Measurements from ENCODE around the gene GALNT18.
A peak's percentile ranks its signal among the peaks of the same experiment; 100 is the strongest.

GALNT18 gene

DNA sequence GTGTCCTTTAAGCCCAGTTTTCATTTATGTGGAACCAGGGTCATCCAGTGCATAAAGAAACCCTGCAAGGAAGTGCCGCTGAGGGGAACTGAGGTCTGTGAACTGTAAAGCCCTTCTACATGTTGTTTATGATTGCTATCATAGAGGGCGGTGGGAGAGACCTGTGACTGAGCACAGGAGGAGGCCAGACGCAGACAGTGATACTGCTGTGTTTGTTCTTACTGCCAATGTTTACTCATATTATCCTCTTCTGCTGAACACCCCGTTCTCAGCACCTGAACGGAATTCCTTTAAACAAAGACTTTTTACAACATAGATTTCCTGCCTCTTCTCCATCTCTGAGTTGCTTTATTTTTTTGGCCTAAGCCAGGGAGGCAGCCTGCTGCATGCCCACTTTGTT lies 967 bp upstream of the GALNT18 start:
- DNase-seq = peak; percentile 7

DNA sequence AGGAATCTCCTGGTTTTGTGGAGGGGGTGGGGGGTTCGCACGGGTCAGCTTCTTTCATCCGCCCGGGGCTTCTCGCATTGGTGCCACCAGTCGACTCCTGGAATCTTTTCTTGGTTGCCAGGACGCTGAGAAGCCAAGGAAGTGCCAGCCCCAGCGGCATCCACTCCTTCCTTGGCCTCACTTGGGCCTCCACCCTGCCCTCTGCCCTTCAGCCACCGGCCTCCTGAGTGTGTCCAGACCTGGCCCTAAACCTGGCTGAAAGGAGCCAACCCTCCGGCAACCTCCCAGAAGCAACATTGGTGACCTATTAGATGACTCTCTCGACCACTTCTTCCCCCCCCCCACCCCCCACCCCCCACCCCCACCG lies 518 bp upstream of the GALNT18 start:
- no peak for DNase-seq

DNA sequence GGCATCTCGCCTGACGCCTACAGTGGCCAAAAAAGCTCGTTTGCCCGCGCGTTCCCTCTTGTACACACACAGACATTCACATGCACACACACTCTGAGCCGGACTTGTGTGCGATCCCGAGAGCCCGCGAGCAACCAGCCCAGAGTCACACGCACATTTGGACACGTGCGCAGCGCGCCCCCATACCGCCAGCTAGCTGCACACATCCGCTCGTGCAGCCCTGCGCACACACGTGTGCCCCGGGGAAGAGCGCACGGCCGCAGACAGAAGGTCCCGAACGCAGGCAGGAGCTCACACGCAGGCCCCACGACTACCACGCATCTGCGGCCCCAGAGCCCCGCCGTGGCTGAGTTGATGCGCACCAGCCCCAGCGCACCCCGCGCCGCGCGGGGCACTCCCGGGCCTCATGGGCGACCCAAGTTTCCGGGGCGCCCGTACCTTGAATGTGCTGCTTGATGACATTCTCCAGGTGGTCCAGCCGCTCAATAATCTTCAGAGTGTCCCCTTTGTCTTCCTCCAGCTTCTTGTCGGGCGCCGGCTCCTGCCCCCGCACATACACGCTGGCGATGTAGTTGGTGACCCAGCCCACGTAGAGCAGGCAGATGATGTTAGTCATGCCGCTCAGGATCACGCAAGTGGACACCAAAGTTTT lies 758 bp downstream of the GALNT18 start:
- DNase-seq = no peak

DNA sequence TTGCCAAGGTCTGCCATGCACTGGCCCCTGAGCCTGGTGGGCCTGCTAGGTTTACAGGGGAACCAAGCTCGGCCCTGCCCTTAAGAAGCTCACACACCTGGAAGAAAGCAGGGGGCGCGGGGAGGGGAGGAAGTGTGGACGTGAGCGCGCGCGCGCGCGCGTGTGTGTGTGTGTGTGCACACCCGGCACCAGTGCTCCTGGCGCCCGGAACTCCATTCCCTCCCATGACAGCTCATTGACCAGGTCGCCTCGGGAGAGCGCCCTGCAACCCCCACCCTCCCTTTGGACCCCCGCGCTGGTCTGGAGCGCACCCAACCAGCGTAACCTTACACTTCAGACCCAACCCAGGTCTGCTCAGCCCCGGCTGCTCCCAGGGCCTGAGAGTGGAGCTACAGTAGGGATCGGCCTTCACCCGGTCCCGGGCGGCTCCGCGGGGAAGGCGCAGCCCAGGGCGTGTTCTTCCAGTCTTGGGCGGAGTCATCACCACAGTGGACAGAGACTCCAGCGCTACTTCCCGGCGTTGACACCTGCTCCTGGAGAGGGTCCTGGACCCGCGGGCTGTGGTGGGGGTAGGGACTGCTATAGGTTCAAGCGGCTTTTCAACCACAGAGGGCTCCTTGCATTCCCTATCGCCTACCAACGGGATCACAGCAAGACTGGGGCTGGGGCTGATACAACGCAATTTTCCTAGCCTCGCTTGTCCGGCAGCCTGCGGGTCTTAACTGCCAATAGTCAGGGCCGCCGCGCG lies 1.5 kb downstream of the GALNT18 start:
- peak; percentile 65 for DNase-seq

DNA sequence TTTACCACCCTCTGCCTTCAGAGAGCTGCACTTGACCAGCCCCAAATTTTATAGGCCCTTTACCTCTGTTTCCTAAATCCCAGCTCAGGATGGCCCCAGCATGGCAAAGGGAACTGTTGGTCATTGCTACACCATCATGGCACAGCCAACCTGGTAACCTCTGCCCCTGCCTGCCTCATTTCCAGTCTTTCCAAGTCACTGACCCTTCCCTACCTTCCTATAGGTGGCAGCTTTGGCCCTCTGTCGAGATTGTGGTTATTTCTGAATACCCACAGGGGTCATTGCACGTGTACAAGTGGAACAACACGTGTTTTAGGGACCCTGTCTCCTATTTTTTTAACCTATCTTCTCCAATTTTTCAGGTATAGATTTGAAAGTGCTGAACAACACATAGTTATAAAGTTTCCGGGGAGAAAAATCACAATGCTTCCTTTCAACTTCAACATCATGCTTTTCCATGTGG lies 2.8 kb downstream of the GALNT18 start:
- DNase-seq = no peak

DNA sequence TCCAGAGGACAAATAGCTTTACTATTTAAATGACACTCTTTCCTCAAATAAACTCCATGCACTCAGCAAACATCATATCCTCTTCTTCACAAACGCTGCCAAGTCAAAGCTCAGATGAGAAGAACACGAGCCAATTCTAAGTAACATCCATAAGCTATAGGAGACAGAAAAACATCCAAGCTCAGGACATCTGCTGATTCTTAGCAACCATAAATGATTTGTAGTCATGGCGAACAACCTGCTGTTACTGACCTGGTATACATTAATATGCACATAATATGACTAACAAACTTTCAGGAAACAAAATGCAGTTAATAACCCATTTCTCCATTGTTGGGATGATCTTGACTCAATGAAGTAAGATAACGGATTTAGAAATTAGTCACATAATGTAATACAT lies 6.7 kb downstream of the GALNT18 start:
- no peak for DNase-seq

DNA sequence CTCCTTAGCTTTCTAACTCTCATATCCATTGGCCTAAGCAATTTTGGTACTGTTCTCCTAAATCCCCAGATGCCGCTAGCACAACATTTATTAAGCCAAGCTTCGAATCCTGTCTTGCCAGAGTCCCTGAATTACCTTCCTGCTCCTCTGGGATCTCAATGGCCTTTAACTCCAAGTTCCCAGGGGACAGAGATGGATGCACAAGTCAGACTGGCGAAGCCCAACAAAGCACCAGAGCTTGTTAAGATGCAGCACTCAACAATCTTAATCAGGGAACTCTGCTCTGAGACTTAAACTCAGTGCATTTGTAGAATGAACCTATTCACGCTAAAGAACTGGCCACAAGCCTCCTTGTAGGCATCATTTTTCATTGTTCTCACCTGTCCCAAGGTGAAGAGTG lies 9.4 kb downstream of the GALNT18 start:
- DNase-seq = no peak

DNA sequence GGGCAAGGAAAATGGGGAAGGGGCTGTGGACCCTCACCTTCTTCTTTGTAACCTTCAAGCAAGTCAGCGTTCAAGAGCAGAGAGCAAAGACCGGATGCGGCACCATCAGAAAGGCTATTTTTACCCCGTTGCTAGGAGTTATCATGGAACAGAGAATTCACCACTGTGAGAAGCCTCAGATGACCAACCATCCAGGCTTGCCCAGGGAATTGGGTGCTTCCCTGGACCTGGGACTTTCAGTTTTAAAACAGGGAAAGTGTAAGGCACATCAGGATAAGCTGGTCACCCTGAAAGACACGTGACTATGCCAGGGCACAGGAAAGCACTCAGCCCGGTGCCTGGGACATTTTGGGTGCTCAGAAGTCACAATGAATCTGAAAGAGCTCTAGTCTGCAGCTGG lies 10.4 kb downstream of the GALNT18 start:
- no peak for DNase-seq

DNA sequence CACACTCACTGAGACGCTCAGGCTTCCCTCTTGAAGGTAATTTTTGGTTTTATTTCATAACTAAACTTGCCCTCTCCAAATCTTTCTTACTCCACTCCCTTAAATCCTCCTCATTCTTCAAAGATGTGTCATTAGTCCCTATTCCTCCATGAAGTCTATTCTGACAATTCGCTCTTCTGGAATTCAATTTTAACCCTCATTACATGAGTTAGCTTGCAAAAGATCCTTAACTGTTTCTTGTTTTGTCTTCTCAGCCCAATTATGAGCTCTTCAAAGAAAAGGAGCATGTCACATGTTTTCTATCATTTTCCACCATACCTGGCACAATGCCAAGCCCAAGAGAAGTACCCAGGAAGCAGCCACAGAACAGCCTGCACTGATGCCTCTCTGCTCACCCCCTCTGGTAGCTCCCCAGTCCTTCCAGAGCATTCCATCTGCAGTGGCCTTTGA lies 13.0 kb downstream of the GALNT18 start:
- peak; percentile 13 for DNase-seq

DNA sequence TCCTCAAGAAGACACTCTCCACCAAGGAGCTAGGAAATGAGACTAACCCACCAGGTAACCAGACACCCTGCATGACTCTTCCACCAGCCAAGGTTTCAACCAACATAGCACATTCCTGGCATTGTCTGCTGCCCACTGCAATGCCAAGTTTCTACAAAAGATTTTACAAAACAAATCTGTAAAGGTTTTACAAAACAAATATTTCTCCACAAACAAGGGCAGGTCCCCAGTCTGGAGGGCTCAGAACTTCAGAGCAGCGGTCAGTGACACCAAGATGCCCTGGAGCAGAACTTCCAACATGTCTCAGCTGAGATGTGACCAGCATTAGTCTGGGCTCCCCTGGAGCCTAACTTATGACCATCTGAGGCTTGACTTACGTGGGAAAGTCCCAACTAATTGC lies 14.0 kb downstream of the GALNT18 start:
- no peak for DNase-seq

DNA sequence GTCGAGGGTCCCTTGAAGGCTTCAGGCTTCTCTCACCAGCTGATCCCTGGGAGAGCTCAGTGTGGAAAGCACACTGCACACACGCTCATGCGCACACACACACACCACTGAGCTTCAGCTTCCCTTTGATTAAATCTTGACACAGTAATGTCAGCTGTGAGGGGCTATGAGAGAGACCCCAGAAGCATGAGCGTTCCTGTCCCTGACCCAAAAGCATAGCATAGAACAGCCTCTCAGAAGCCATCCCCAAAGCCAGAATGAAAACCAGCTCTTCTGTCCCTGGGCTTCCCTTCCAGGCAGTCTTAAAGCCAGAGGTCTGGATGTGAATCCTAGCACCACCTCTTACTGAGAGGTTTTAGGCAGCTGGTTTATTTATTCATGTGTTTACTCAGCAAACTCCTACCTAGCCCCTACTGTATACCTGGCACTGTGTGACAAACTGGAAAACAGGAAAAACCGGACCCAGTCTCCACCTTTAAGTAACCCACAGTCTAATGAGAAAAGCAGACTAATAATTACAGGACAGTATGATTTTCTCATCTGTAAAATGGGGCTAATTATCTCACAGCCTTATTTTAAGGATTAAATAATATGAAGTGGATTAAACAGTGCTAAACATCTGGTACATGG lies 15.9 kb downstream of the GALNT18 start:
- DNase-seq = peak; percentile 58

DNA sequence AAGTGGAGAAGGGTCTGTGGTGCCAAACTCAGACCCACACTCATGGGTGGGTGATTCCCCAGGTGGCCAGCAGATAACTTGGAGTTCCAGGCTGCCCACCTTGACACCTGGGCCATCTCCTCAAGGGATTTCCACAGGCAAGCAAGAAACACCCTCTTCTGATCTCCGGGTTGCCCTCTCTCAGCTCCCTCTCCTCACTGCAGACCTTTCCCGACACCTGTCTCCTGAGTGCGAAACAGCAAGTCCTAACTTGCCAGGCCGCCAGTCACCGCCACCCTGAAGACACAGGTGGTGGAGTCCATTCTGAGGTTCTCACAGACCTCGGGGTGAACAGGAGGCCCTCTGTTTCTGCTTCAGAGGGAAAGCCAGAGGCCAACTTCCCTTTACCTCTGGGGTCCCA lies 16.6 kb downstream of the GALNT18 start:
- DNase-seq = no peak

DNA sequence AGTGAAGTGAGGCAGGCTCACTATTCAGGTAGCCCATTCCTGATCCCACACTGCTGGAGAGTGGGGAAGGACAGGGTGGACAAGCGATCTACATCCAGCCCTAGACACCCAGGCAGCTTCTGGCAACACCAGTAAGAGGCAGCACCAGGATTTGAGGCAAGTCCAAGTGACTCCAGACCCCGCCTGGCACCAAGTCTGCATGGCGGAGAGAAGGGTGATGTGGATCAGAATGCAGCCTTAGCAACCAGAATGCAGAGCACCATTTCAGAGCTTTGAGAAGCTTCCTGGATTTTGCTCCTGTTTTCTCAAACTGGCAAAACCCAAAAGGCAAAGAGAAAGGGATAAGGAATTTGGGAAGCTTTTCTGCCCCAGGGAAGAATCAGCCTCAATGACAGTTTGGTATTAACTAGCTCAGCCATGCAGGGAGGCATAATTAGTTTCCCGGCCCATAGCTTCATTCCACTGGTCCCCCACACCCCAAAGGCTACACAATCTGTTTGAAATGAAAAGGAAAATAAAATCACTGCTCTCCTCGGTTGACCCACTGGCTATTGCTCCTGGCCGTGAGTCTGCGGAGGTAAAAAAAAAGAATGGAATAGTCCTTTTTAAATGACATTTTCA lies 17.3 kb downstream of the GALNT18 start:
- DNase-seq = no peak

DNA sequence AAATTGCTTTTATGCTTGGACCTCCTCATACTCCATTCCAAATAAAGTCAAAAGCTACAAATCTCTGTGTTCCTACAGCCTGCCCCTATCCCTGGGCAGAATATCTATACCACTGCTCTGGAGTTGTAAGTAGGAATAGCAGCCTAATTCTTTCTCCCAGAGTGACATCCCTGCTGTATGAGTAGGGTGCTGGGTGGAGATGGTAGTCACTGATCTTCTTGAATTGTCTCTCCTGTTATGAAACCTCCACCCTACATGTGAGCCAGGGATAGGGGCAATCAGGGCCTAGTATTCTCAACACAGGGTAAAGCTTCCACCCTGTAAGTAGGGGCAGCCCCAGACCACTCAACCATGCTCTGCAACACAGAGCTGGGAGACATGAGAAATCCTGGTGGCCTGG lies 19.8 kb downstream of the GALNT18 start:
- no peak for DNase-seq

DNA sequence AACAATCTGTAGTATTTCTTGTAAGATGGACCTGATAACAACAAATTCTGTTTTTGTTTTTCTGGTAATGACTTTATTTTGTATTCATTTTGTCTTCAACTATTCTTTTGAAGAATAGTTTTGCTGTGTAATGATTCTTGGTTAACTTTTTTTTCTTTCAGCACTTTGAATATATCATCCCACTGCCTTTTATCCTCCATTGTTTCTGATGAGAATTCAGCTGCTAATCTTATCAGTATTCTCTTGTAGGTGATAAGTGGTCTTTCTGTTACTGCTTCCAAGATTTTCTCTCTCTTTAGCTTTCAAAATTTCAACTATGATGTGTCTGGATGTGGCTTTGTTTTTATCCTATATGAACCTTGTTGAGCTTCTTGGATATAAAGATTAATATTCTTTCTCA lies 21.5 kb downstream of the GALNT18 start:
- DNase-seq = no peak

DNA sequence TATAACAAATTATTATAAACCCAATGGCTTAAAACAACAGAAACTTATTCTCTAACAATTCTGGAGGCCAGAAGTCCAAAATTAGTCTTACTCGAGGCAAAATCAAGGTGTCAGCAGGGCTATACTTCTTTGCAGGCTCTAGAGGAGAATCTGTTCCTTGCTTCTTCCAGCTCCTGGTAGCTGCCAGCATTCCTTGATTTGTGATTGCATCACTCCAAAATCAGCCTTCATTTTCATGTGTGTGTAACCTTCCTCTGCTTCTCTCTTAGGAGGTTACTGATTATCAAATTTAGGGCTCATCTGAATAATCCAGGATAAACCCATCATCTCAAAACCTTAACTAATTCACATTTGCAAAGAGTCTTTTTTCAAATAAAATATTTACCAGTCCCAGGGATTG lies 23.6 kb downstream of the GALNT18 start:
- no peak for DNase-seq

DNA sequence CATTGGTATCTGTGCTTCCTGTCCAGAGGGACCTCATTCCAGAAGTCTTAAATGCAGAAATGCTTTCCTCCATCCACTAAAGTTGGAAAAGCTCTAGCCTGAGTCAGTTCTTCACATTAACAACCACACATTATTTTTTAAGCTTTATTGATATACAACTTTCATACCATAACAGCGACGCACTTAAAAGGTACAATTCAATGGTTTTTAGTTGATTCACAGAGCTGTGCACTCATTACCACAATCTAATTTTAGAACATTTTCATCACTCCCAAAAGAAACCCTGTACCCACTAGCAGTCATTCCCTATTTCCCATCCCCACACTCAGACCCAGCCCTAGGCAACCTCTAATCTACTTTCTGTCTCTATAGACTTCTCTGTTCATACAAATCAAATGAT lies 27.6 kb downstream of the GALNT18 start:
- DNase-seq = no peak

DNA sequence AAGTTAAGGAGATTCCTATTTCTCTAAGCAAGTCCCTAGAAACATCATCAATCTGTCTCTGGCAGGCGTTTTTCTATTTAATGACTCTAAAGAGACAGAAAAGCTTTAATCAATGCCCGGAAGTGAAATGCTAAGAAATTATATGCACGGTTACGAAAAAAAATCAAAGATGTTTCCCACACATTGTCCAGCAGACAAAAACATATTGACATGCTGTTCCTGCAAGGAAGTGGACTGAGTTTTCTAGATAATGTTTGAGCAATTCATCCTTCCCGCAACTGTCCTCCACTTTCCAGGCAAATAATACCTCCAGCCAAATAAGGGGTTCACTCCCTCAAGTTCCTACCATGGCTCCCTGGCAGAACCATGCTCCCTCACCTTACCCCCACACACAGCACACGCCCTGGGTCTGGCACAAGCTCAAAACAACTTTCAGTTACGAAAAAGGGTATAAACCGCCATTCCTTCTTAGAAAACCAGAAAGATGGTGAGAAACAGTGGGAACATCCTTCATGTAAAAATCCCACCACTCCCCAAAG lies 29.6 kb downstream of the GALNT18 start:
- no peak for DNase-seq

DNA sequence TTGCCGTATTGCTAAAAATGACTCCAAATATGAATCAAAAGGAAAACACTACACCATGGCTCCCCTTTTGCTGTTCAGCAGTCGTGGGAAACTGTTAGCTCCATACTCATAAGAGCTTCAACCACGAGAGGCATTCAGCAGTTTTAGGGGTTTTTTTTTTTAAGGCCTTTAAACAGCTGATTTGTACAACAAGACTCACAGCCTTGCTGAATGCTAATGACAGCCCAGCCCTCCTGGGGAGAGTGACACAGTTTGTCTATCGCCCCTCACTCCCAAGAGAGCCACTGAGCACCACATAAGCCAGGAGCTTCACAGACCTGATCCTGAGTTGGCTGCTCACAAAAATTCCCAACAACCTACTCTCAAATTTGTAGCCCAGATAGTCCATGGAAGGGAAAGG lies 32.4 kb downstream of the GALNT18 start:
- DNase-seq = no peak

DNA sequence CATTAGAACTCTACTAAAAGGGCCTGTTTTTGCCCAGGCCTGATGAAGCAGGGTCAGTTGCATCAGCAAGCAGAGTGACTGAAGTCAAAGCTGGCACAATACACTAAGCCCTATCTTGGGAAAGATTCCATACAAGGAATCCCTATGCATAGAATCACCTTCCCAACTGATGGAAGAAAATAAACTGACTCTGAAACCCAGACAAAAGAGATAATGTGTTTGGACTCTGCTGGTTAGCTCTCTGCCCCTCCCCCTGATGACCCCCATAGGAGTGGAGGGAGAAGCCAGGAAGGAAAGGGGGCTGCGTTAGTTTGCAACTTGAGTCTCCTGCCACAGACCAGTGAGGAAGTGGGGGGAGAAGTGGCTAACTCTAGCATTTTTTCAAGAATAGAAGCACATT lies 32.9 kb downstream of the GALNT18 start:
- DNase-seq = no peak

DNA sequence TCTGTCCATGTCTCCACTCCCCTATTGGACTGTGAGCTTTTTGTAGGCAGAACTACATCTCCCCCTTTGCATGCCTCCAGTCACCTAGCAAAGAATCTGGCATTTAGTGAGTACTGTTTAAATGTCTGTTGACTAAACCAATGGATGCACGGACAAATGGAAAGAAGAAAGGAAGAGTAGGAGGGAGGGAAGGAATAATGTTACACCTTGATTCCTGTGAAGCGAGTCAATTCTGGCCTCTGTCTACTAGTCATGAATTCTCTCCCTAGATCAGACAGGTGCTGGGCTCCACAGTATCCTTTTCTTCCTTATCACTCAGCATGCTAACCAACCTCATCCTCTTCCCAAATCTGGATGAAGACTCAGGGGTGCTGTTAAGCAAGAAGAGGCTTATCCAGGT lies 33.6 kb downstream of the GALNT18 start:
- DNase-seq = no peak

DNA sequence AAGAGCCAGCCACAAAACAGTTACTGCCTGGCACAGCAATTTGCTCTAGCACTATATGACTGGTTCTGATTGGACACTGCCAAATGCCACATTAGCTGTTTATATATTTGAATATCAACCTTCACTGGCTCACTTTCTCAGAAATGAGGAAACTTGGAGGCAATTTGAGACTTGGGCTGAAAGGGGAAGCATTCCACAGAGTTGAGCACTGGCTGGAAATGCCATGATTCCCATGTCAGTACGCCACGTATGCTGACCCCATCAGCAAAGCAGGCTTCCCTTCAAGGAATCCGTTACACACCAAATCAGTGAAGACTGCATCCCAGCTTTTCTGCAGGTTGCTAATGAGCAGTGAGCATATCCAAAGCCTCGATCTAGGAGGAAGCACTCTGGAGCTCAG lies 34.7 kb downstream of the GALNT18 start:
- DNase-seq = no peak

DNA sequence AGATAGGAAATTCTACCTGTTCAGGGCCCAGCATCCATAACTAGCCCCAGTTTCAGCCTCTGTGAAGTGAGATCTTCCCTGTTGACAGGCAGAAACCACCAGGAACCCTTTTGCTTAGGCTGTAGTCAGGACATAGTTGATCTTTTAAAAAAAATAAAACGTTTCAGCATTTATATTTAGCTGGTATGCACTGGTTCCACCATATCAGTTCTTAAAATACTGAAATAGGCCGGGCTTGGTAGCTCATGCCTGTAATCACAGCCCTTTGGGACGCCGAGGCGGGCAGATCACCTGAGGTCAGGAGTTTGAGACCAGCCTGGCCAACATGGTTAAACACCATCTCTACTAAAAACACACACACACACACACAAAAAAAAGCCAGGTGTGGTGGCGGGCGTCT lies 35.3 kb downstream of the GALNT18 start:
- no peak for DNase-seq

DNA sequence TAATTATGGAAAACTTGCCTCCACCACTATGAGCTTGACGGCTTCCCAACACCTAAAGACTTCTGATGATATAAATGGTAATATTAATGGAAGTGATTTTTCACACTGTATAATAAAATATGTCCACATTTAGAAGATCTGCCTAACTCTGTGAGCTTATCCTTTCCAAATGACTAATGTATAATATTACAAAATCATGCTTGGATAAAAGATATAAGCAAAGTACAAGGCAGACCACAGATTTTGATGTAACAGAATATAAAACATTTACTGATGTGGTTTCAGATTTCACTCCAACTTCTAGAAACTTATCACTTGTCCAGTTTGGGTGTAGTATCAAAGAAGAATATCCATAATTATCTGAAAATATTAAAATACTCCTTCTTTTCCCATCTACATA lies 36.9 kb downstream of the GALNT18 start:
- DNase-seq = no peak
